Right lobe of liver (tissue), 6 donors: Measurements from ENCODE around the gene IBTK. TPM values are rescaled to one million over a fixed set of nuclear protein-coding genes. Genes with fewer than 3 reads are reported as not detected.
A peak's percentile ranks its signal among the peaks of the same experiment; 100 is the strongest.
"Not testable (repeated sequence)": the region's sequence is repeated elsewhere in the genome, so short reads cannot be mapped to it uniquely, and the experiment has no call there.

ENCODE experiments used
- ATAC-seq, 4 donors: fragments of 200-7000 bp; cut with Tn5 transposase; one replicate each; pipeline ENCODE4 v1.9.1; 2020; ENCODE audit warnings: mild to moderate bottlenecking in 4 of 4, moderate library complexity in 4 of 4
- DNase-seq, 3 donors: peaks; one replicate each; pipeline ENCODE4 v3.0.0-alpha.2; 2020
- H3K27ac ChIP-seq, 3 donors: fragments of 200-600 bp; one replicate each; pipeline ENCODE4 v1.8.0; 2022
- H3K27me3 ChIP-seq, 2 donors: fragments of 200-600 bp; one replicate each; pipeline ENCODE4 v1.8.0; 2022
- H3K36me3 ChIP-seq, 4 donors: fragments of 200-600 bp; sonication (generic) in 1 of 4; one replicate each; pipeline versions ENCODE4 v1.5.1 to v1.8.0; 2017 to 2022; ENCODE audit warnings: control low read depth in 1 of 4
- H3K4me1 ChIP-seq, 4 donors: fragments of 200-600 bp; sonication (generic) in 1 of 4; one replicate each; pipeline versions ENCODE4 v1.5.1 to v1.8.0; 2017 to 2022; ENCODE audit warnings: control low read depth in 1 of 4
- H3K4me3 ChIP-seq, 3 donors: fragments of 200-600 bp; one replicate each; pipeline ENCODE4 v1.8.0; 2022
- H3K9me3 ChIP-seq, 4 donors: fragments of 200-600 bp; sonication (generic) in 1 of 4; one replicate each; pipeline versions ENCODE4 v1.5.1 to v1.8.0; 2017 to 2022; ENCODE audit warnings: control low read depth in 1 of 4
- CTCF ChIP-seq, 4 donors: fragments of 200-600 bp in 3 of 4; fragments of 450-650 bp in 1 of 4; IDR thresholded peaks; one replicate each; pipeline versions ENCODE4 v1.5.1 to v1.8.0; 2016 to 2022; ENCODE audit warnings: antibody characterized with exemption in 4 of 4, mild to moderate bottlenecking in 2 of 4
- POLR2A ChIP-seq: fragments of 450-650 bp; IDR thresholded peaks from one replicate; pipeline ENCODE4 v1.6.1; 2017; ENCODE audit warnings: antibody characterized with exemption, mild to moderate bottlenecking
- WGBS: methylation state at CpG from one replicate; pipeline ENCODE4 v1.1.6; 2018; ENCODE audit warnings: low coverage, low lambda C conversion rate; ENCODE audit not compliant: insufficient coverage; ENCODE audit errors: missing lambda C conversion rate; 5-methylcytosine and 5-hydroxymethylcytosine counted together
- intact Hi-C, 2 donors: fragments of 100-400 bp; cut with DNase I; formaldehyde crosslinking; loops; one replicate each; pipeline versions ENCODE4 v1.11.2 to v1.14.1; 2022
- long read RNA-seq: library from polyadenylated mRNA; unstranded; transcript quantifications from one replicate; pipeline ENCODE4 v2.0.0, GENCODE V29; 2019
- total RNA-seq, 6 experiments: library from RNA; depleted of rRNA in 2 of 6; stranded (reverse); fragments of >200 nt in 2 of 6; fragmentation: NEBNext Ultra II Directional in 3 of 6; extraction: Animal tissue kit (Norgen Biotek cat#: 25700) in 3 of 6; gene quantifications; one replicate each; pipeline versions ENCODE4 v1.1.0 to v1.2.4, GENCODE V29; 2016 to 2023
- donor health status: DM: no; HTN: yes; CAD: no.
- donor health status: DM: no; HTN: no; CAD: no.
- donor health status: DM: no; HTN: no; CAD: no.
- donor health status: DM: no; HTN: yes; CAD: no.
- donor health status: DM: no; HTN: yes; CAD: no.

Gene IBTK
- 10 to 100 TPM; 24.9 to 44.5 (median 28.9) TPM for total RNA-seq
- long read RNA-seq, partial matches to known transcripts, result 2 of 3 reads
- long read RNA-seq, other reads (novel, unspliced or antisense), result 1 of 3 reads

GRCh38 chr6:82247505-82248272 lies at the start of gene IBTK:
Gene IBTK (minus strand): TSS chr6:82247744. CDS start chr6:82240486, 7,258 bp downstream.
- H3K9me3 ChIP-seq, result no peaks in the 10 kb centered on the region
- under 1% methylated on average over 39 of the region's 45 CpGs for WGBS
- TF ChIP-seq POLR2A, result peak; percentile 95
- no peak for TF ChIP-seq CTCF (IDR thresholded peaks at IDR 0.05)
- no peaks in the 10 kb centered on the region for H3K27me3 ChIP-seq
- H3K36me3 ChIP-seq, result no peaks in the 10 kb centered on the region
- DNase-seq (peak; percentile 94 to 97 (median 97)), ATAC-seq (peak; percentile 88 to 97 (median 92))
- H3K4me3 ChIP-seq, result peak within 1 kb of the TSS; percentile 86 to 88 (median 87)
- H3K27ac ChIP-seq, result peak within 1 kb of the TSS; percentile 97 to 99 (median 99)
- intact Hi-C loops, result no loop called here
- H3K4me1 ChIP-seq, result peaks cover 0 to 27% (median 2%) of the 10 kb centered on the region in 4 donors

- TF ChIP-seq CTCF (IDR thresholded peaks at IDR 0.05) (no peak), POLR2A (no peak)
- DNase-seq (no peak), ATAC-seq (no peak)
- no peak overlapping the region for H3K4me3 ChIP-seq
- no peak overlapping the region for H3K27ac ChIP-seq
- H3K4me1 ChIP-seq, result no peaks in the 10 kb centered on the region
- no peaks in the 10 kb centered on the region for H3K27me3 ChIP-seq
- H3K9me3 ChIP-seq, result no peaks in the 10 kb centered on the region
- intact Hi-C loops, result no loop called here
- H3K36me3 ChIP-seq, result no peaks in the 10 kb centered on the region
- WGBS, result no CpG with 5 or more reads among the region's 11 CpGs
Measured at GRCh38 chr6:82283771-82284410, 36.3 kb upstream of the IBTK start.

- DNase-seq, H3K27ac ChIP-seq, intact Hi-C loops, H3K36me3 ChIP-seq, H3K27me3 ChIP-seq, H3K9me3 ChIP-seq, H3K4me3 ChIP-seq, ATAC-seq, H3K4me1 ChIP-seq: not testable (repeated sequence)
- WGBS, result 35% methylated on average over 2 of the region's 2 CpGs
Measured at GRCh38 chr6:82281550-82281949, 34.0 kb upstream of the IBTK start.

- Histone ChIP-seq H3K4me3 (no peak overlapping the region), H3K27ac (no peak overlapping the region), H3K27me3 (no peaks in the 10 kb centered on the region), H3K9me3 (no peaks in the 10 kb centered on the region), H3K4me1 (no peaks in the 10 kb centered on the region), H3K36me3 (no peaks in the 10 kb centered on the region)
- ATAC-seq (no peak), DNase-seq (no peak)
- no peak for TF ChIP-seq CTCF (IDR thresholded peaks at IDR 0.05)
- TF ChIP-seq POLR2A, result no peak
- intact Hi-C loops, result loop anchor here in 1 of 2 donors (10.0 kb wide), 1 partner anchor 777 kb away; no protein-coding TSS in a partner anchor
Measured at GRCh38 chr6:82277686-82278085, 30.1 kb upstream of the IBTK start.

GRCh38 chr6:82275686-82276085 lies 28.1 kb upstream of the IBTK start:
- Histone ChIP-seq H3K27ac (no peak overlapping the region), H3K4me1 (no peaks in the 10 kb centered on the region), H3K4me3 (no peak overlapping the region), H3K36me3 (no peaks in the 10 kb centered on the region), H3K27me3 (no peaks in the 10 kb centered on the region), H3K9me3 (no peaks in the 10 kb centered on the region)
- intact Hi-C loops, result loop anchor here in 1 of 2 donors (10.0 kb wide), 1 partner anchor 779 kb away; no protein-coding TSS in a partner anchor
- DNase-seq (no peak), ATAC-seq (no peak)
- no peak for TF ChIP-seq POLR2A
- no peak for TF ChIP-seq CTCF (IDR thresholded peaks at IDR 0.05)
- 67% methylated on average over 5 of the region's 5 CpGs for WGBS
